ENCODE data around the gene RPS6KL1.
A peak's percentile ranks its signal among the peaks of the same experiment; 100 is the strongest.

RPS6KL1 gene

DNA sequence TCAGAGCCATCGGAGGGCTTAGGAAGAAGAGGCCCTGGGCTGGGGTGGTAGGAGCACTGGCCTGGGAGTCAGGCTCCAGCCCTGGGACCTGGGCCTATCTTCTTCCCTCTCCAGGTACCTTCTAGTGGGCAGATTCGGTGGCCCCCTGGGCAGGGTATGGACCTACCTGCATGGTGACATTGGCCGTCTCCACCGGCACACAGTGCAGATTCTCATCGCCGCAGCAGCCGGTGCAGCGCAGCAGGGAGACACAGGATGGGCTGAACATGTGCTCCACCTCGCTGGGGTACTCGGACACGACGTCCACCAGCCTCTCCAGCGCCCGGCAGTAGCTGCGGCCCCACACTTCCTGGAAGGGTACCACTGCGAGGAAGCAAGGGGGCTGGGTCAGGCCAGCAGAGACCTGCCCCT lies 26.1 kb upstream of the RPS6KL1 start:
- DNase-seq (ENCODE audit: low spot score) = no peak
- TF ChIP-seq, protein P1, sequence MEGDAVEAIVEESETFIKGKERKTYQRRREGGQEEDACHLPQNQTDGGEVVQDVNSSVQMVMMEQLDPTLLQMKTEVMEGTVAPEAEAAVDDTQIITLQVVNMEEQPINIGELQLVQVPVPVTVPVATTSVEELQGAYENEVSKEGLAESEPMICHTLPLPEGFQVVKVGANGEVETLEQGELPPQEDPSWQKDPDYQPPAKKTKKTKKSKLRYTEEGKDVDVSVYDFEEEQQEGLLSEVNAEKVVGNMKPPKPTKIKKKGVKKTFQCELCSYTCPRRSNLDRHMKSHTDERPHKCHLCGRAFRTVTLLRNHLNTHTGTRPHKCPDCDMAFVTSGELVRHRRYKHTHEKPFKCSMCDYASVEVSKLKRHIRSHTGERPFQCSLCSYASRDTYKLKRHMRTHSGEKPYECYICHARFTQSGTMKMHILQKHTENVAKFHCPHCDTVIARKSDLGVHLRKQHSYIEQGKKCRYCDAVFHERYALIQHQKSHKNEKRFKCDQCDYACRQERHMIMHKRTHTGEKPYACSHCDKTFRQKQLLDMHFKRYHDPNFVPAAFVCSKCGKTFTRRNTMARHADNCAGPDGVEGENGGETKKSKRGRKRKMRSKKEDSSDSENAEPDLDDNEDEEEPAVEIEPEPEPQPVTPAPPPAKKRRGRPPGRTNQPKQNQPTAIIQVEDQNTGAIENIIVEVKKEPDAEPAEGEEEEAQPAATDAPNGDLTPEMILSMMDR (conservative IDR thresholded peaks at IDR 0.05; ENCODE audit: low read depth) = no peak
- POLR2A ChIA-PET (ENCODE audit: low non-redundant PET) = no interaction called here
- CTCF ChIA-PET = interaction anchor here (0.6 kb wide), 1 partner anchor 147 kb away, joined by 3 read pairs; no protein-coding TSS in a partner anchor
- H3K27ac ChIP-seq = peak overlapping the region; percentile 20; the same call in 1 of the 2 replicates

DNA sequence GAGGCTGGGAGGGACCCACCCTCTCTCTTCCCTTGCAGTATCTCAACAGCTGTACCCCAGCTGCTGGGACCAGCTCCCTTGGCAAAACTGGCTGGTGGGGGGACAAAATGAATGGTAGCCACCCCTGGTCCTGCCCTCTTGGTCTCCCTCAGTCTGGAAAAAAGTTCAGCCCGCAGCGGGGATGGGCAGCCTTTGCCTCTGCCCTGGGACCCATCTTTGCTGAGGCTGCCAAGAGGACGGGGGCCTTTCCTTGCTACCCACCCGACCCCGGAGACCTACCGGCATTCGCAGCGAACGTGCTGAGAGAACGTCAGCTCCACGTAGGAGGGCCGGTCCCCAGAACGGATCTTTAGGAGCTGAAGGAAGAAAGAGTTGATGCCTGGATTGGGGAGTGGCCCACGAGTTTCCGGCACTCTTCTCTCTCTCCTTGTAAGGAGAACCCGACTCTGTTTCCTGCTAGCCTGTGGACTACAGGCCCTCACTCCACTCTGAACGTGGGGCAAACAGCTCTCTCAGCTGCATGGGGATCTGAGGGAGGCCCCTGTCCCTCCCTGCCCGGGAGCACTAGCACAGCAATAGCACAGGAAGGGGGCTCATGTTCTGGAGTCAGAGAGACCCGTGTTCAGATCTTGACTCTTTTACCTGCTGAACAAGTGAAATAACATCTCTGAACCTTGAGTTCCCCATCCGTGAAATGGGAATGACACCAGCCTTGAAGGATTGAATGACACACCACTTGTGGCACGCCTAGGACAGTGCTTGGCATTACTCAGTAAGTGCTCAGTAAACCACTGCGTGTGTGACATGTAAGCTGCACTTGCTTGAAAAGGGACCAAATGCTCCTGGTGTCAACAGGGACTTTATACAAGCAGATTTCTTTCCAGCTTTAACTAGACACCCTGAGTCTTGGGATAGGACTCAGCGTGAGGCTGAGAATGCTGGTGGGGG lies 25.4 kb upstream of the RPS6KL1 start:
- no peak for DNase-seq (ENCODE audit: low spot score)
- ChIA-PET CTCF (interaction anchor here (0.6 to 3.3 kb wide), 3 partner anchors 37 to 147 kb away, joined by 3 to 25 read pairs (median 4); no protein-coding TSS in a partner anchor), POLR2A (ENCODE audit: low non-redundant PET) (no interaction called here)
- peak overlapping the region; percentile 74 for H3K27ac ChIP-seq
- TF ChIP-seq, protein P1 (conservative IDR thresholded peaks at IDR 0.05; ENCODE audit: low read depth) = no peak

DNA sequence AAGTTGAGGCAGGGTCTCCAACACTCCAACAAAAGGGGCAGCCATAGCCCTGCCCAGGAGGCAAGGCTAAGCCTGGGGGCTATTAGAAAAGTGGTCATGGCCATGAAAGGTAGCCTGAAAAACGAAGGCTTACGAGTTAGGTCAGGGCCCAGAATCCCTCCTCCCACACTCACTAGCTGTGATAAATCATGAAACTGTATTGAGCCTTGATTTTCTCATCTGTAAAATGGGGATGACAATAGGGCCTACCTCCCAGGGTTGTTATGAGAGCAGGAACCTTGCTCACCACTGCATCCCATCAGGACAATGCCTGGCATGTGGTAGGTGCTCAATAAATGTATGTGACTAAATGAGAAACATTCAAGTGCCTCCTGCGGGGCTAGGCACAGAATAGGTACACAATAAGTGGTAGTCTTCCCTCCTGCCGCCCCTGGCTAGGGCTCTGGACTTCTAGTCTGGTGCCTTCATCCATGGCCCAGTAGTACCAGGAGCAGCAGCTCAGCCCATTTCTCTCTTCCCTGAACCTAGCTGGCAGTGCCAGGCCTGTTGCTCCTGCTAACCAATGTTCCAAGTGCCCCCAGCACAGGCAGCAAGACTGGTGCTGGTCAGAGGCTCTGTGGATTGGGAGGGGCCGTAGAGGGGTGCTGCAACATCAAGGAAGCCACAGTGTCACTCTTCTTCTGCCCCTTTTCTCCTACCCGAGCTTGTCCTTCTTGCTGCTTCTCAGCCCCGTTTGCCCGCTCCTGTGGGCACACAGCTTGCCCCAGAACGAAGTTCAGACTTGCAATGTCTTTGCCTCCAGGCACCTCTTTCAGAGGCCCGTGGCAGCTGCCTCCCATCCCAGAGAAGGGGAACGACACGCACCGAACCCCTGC lies 24.5 kb upstream of the RPS6KL1 start:
- ChIA-PET POLR2A (ENCODE audit: low non-redundant PET) (no interaction called here), CTCF (interaction anchor here (0.6 to 3.3 kb wide), 2 partner anchors 38 to 142 kb away, joined by 4 to 25 read pairs; no protein-coding TSS in a partner anchor)
- peak overlapping the region; percentile 74 for H3K27ac ChIP-seq
- no peak for DNase-seq (ENCODE audit: low spot score)
- TF ChIP-seq, protein P1 (conservative IDR thresholded peaks at IDR 0.05; ENCODE audit: low read depth) = no peak

DNA sequence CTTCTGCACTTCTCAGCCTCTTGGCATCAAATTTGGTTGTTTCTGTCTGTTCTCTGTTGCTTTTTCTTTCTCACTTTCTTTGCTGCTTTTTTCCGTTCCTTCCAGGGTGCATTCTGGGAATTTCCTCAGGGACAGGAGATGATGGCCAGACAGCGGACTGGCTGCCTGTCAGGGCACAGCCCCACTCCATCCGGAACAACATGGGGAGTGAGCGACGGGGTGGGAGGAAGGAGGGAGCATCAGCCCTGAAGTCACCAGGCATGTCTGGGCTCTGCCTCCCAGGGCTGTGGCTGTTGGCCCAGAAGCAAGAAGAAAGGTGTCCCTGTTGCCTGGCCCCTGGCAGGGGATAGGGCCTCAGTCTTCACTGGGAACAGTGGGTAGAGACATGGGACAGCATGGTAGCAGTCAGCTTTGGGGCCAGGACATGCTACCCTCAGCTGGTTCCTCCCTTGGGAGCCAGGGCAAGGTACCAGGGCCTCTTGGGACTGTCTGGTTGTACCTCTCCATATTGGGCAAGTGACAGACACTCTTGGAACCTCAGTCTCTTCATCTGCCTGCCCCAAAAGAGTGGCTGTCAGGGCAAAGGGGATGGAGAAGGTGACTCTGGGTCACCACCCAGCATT lies 23.7 kb upstream of the RPS6KL1 start:
- ChIA-PET CTCF (interaction anchor here (0.7 to 3.3 kb wide), 6 partner anchors 8 to 142 kb away, joined by 3 to 25 read pairs (median 6); partner anchors contain the start of gene PGF), POLR2A (ENCODE audit: low non-redundant PET) (no interaction called here)
- TF ChIP-seq, protein P1 (conservative IDR thresholded peaks at IDR 0.05; ENCODE audit: low read depth) = peak; percentile 34

DNA sequence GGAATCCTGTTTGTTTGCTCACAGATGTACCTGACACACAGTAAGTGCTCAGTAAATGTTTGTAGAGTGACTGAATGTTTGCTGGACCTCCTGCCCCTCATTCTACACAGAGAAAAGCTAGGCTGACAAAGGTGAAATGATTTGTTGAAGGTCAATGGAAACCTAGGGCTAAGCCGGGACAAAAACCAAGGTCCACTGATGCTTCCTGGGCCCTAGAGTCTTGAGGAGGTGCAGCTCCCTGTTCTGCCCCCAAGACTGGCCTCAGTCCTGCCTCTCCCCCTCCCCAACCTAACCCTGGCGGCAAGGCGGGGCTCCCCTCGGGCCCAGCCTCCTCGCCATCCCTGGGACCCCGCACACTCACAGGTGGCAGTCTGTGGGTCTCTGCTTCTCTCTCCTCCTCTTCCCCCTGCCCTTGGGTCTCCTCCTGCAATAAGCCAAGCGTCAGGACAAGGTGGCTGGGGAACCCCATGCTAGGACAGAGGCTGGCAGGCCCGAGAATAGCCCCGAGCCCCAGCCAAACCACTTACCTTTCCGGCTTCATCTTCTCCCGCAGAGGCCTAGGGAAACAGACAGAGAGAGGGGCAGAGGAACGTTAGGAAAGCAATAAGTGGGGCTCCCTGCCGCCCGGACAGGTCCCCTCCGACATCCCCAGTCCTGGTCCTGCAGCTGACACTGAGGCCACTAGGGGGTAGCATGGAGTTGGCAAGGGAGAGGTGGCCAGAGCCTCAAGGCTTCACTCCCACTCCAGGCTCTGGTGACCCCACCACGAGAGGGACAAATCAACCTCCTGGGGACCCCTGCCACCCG lies 23.0 kb upstream of the RPS6KL1 start:
- CTCF ChIA-PET = interaction anchor here (0.7 to 3.3 kb wide), 13 partner anchors 9 to 143 kb away, joined by 3 to 25 read pairs (median 6); partner anchors contain the start of gene PGF
- POLR2A ChIA-PET (ENCODE audit: low non-redundant PET) = interaction anchor here (1.3 kb wide), 1 partner anchor 118 kb away, joined by 5 read pairs; the partner anchor contains the start of gene ACYP1
- peak overlapping the region; percentile 74 for H3K27ac ChIP-seq
- TF ChIP-seq, protein P1 (conservative IDR thresholded peaks at IDR 0.05; ENCODE audit: low read depth) = peak; percentile 89
- DNase-seq (ENCODE audit: low spot score) = peak; percentile 72

More for the DNA sequence above, 23.7 kb upstream of the RPS6KL1 start:
- no peak for DNase-seq (ENCODE audit: low spot score)
- H3K27ac ChIP-seq = peak overlapping the region; percentile 74

All from RWPE1 (cell line).